Pulmonary artery endothelial cell (primary cell): ENCODE results near the gene IL17RC. TPM values are rescaled to one million over a fixed set of nuclear protein-coding genes. Genes with fewer than 3 reads are reported as not detected.
"Not testable (repeated sequence)": the region's sequence is repeated elsewhere in the genome, so short reads cannot be mapped to it uniquely, and the experiment has no call there.

ENCODE experiments used
- DNase-seq: peaks from one replicate; pipeline ENCODE4 v3.0.0-alpha.2; 2011; ENCODE audit warnings: low read depth, low spot score
- total RNA-seq: library from RNA; depleted of rRNA; stranded (reverse); fragments of >200 nt; gene quantifications from 2 replicates; pipeline ENCODE4 v1.2.3, GENCODE V29; 2014

IL17RC gene
- total RNA-seq, 1 donor from 2014 or later, result 18.3 TPM

DNA sequence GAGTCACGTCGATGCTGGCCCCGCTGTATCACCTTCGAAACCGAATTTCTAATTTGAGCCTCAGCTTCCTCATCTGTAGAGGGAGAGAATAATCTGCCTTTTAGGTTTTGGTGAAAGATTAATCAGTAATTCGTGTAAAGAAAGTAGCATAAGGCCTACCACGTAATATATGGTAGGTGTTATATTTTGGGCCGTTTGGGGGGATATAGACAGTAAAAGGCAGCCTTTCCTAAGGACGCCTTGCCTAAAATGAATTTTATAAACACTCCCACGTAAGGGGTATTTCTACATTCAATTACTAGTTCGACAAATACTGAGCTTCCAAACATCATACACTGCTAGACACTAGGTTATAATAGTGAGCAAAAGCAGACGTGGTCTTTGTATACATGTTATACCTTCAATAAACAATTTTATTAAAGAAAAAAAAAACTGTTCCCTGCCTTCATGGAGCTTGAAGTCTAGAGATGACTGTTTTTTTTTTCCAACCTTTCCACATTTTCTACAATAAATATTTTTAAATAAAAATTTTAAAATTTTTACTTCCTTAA, 25.8 kb upstream of the IL17RC start:
- DNase-seq, result no peak

DNA sequence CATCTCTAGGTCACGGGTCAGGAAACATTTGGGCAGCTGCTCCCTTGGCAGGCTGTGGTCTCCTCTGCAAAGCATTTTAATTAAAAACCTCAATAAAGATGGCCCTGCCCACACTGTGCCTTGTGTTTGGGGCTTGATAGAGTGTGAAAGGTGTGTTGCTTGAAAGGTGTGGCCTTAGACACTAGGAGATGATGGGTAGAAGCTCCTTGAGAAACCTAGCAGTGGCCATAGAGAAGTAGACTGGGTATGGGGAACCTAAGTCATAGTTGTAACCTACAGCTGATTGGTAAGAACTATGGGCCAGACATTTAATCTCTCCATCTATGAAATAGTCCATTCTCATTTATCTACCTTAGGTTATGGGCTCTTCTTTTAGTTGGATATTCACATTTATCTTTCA, 23.2 kb upstream of the IL17RC start:
- no peak for DNase-seq

DNA sequence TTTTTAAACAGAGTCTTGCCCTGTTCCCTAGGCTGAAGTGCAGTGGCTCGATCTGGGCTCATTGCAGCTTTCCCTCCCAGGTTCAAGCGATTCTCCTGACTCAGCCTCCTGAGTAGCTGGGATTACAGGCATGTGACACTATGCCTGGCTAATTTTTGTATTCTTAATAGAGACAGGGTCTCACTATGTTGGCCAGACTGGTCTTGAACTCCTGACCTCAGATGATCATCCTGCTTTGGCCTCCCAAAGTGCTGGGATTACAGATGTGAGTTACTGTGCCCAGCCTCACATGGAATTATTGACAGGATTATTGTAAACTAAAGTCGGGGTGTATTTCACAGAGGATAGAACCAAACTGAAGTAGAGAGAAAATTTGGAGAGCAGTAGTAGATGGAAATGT, 21.2 kb upstream of the IL17RC start:
- DNase-seq, result not testable (repeated sequence)

GRCh38 chr3:9896755-9897407, 20.0 kb upstream of the IL17RC start:
- DNase-seq, result not testable (repeated sequence)

DNA sequence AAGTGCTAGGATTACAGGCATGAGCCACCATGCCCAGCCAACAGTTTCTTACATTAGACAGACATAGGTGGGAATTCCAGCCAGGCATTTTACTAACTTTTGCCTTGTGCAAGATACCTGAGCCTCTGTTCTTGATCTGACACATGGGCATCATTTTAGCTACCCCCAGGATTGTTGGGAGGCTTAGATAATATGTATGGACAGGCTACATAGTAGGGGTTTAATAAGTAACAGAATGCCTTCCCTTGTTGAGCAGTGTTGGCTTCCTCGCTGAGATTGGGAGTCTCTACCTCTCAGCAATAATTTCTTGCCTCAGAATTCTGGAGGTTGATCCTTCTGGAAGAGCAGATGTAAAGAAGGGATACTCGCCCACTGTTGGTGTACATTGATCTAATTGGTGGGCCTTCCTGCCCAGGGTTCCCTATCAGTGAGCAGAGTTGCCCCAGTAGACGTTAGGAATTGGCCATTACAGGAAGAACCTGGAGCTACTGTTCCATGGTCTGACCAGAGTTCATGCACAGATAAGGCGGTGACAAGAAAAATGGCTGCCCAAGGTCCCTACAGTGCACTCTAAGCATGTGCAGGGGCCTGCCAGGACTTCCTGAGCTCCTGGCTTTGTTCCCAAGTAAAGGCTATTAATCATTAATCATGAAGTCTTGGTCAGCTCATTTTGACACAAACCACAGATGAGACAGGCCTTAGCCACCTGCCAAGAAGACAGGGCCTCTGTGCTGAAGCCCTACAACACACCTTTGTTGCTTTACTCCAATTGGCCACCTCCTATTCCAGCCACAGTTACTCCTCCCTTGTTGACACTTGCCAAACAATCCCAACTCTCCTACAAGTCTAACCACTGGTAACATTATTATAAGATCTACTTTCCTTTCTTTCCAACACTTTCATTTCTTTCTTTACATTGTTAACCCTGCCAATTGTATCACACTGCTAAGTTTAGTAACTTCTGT, 19.2 kb upstream of the IL17RC start:
- no peak for DNase-seq

DNA sequence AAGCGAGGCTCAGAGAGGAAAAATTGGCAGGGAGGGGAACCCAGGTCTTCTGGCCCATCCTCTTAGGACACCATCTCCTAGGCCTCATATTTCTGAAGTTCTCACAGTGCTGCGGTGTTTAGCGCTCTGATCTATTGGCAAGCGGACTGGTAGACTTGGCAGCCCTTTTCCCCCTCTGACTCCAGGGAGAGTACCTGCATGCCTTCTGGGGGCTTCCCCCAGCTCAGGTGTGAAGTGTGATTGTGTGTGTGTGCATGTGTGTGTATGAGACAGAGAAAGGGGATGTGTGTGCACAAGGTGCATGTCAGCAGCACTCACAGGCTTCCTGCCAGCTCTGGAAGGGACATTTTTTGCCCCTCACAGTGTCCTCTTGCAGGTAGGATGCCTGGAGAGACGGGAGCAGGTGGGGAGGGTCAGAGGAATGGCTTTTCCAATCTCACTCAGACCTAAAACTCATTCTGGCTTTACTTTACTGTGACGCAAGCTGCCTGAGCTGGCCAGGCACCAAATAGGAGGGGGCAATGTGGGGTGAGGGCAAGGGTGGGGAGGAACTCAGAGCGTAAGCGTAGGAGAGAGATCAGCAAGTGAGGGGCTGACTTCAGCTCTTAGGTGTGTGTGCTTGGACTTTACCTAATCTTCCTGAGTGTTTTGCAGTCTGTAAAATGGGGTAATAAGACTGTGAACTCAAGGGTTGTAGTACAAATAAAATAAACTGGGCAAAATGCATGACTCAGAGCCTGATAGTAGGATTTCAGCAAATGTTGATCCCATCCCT, 18.2 kb upstream of the IL17RC start:
- DNase-seq, result no peak

DNA sequence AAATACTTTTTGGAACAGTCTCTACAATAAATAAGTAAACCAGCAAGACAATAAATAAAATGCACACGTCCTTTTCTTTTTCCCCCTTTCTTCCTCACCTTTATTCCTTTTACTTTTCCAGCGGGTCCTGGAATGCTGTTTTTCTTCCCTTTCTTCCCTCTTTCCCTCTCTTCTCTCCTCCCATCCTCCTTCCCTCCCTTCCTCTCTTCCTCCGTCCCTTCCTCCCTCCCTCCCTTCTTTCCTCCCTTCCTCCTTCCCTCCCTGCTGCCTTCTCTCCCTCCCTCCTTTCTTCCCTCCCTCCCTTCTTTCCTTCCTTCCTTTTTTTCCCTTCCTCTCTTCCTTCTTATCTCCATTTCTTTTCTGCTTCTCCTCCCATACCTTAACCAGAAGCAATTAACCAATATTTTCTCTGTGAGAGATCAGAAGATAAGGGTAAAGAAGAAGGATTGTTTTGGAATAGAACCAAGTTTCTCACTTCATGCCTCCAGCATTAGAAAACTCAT, 17.6 kb upstream of the IL17RC start:
- no peak for DNase-seq

DNA sequence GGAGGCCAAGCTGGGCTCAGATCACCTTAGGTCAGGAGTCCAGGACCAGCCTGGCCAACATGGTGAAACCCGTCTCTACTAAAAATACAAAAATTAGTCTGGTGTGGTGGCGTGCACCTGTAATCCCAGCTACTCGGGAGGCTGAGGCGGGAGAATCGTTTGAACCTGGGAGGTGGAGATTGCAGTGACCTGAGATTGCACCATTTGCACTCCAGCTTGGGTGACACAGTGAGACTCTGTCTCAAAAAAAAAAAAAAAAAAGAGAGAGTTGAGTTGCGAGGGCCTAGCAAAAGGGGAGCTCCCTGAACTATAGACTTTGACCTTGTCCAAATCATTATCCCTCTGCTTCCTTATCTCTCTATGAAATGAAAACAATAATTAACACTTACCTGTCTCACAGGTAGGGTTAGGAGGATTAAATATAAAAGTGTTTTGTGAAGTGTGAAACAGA, 15.9 kb upstream of the IL17RC start:
- not testable (repeated sequence) for DNase-seq

GRCh38 chr3:9901967-9902366, 14.9 kb upstream of the IL17RC start:
- DNase-seq, result no peak

- DNase-seq, result no peak
Measured at GRCh38 chr3:9902372-9903237, 14.3 kb upstream of the IL17RC start, which contains the start of gene IL17RE. IL17RE (plus strand) TSS chr3:9902848; CDS start chr3:9902933, 85 bp downstream.

DNA sequence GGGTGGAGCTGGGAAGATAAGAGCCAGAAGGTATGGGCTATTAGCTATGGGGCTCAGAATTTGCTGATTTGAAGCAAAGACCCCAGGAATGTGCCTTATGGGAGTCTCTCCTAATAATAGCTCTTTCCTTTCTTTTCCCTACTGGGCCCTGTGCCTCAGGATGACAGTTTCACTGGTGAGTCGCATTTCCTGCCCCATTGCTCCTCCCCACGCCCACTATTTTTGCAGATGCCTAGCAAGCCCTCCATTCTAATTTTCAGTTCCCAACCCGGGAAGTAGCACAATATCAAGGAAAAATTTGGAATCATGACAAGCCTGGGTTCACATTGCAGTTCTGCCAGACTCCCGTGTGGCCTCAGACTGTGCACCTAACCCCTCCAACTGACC, 13.7 kb upstream of the IL17RC start:
- no peak for DNase-seq

GRCh38 chr3:9903904-9904303, 13.0 kb upstream of the IL17RC start:
- no peak for DNase-seq

DNA sequence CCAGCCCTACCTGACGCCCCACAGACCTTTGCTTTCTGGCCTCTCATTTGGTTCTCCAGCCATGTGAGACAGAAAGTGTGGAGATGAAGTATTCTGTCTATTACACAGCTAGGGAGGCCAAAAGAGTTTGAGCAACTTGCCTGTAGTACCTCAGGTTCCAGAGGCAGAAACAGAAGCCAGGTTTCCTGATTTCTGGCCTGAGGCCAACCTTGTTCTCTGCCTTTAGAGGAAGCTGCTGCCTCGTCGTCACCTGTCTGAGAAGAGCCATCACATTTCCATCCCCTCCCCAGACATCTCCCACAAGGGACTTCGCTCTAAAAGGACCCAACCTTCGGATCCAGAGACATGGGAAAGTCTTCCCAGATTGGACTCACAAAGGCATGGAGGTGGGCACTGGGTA, 10.4 kb upstream of the IL17RC start:
- DNase-seq, result no peak

DNA sequence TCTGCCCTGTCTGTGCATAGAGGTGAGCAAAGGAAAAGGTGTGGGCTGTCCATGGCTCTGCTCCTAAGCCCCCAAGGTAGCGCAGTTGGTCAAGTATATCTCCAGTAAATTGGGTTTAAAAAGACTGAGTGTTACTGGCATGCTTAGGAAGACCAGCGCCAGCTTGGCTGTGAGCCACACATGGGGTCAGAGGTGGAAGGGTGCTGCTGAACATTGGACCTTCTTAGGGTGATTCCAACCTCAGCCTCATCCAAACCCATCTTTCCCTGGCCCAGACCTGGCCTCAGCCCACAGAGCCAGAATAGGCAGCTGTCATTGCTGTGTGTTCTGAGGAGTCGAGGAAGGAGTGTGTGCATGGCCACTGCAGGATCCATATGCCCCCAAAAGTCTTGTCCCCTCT, 8.6 kb upstream of the IL17RC start:
- no peak for DNase-seq

- DNase-seq, result no peak
Measured at GRCh38 chr3:9909221-9910013, 7.5 kb upstream of the IL17RC start.

DNA sequence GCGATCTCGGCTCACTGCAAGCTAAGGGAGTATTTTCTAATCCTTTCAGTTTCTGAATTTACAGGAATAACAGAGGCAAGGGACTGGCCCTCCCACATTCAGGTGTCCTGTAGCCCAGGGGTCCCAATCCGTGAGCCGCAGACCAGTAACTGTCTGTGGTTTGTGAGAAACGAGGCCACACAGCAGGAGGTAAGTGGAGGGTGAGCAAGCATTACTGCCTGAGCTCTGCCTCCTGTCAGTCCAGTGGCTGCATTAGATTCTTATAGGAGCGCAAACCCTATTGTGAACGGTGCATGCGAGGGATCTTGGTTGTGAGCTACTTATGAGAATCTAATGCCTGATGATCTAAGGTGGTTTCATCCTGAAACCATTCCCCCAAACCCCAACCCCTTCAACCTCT, 5.0 kb upstream of the IL17RC start:
- no peak for DNase-seq

DNA sequence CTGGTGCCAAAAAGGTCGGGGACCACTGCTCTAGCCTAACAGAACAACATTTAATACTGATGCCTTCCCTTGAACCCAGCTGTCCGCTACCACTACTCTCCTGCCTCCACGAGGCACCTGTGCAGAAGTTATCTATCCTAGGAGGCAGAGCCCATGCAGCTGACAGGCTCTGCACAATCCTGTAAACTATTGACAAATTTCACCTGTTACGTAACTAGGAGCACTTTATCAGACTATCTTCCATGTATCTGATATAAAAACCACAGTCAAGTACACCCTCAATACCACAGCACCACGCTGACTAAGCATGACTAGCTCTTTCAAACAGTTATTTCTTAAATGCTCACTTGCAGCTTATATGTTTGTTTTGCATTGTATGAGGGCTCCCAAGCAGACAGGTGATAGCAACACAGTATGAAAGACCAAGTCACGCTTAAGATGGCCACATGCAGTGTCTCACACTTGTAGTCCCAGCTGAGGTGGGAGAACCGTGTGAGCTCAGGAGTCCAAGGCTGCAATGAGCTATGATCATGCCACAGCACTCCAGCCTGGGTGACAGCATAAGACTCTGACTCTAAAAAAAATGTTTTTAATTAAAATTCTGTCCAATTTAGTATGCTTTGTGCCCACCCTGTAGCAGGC, 4.5 kb upstream of the IL17RC start:
- DNase-seq, result no peak

DNA sequence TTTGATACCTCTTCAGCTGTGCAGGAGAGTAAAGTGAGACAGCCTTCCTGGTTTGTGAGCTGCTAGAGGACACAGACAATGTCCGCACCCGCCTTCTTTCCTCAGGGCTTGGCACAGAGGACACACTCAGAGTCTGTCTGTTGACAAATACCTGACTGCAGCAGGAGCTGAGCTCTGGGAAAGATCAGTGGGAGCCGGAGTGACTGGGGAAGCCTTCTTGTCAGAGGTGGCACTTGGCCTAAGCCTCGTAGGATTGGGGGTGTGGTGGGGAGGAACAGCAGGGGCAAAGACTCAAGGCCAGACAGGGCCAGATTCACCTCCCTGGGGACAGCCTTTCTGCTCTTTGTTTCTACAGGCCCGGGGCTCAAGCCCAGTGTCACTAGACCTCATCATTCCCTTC, 3.3 kb upstream of the IL17RC start:
- DNase-seq, result no peak

DNA sequence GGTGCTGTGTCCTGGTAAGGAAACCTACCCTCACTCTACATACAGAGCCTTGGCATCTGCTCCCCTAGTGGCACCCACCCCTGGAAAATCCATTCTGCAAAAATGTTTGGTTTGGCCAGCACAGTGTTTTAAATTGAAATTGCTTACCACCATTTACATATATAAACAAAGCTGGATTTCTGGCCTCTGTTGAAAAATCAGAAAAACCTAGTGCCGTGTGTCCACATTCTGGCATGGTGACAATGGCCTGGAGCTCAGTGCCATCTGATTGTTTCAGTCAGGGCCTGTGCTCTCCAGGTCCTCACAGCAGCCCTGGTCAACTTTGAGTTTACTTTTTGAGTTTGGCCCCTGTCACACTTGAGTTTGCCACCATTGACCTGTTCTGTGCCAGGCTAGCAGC, 2.9 kb upstream of the IL17RC start:
- DNase-seq, result no peak
